HL-60/S4 treated with retinoic acid at 250 ng/mL for 4 days and 3 days (cell line): ENCODE measurements around the gene SPRED3.

Experiments used
- in situ Hi-C: fragments of 300-500 bp; cut with MboI; formaldehyde crosslinking; loops from 2 replicates; pipeline ENCODE4 v1.7.0; 2022; ENCODE audit warnings: low sequenced_read_pairs

The SPRED3 gene

DNA sequence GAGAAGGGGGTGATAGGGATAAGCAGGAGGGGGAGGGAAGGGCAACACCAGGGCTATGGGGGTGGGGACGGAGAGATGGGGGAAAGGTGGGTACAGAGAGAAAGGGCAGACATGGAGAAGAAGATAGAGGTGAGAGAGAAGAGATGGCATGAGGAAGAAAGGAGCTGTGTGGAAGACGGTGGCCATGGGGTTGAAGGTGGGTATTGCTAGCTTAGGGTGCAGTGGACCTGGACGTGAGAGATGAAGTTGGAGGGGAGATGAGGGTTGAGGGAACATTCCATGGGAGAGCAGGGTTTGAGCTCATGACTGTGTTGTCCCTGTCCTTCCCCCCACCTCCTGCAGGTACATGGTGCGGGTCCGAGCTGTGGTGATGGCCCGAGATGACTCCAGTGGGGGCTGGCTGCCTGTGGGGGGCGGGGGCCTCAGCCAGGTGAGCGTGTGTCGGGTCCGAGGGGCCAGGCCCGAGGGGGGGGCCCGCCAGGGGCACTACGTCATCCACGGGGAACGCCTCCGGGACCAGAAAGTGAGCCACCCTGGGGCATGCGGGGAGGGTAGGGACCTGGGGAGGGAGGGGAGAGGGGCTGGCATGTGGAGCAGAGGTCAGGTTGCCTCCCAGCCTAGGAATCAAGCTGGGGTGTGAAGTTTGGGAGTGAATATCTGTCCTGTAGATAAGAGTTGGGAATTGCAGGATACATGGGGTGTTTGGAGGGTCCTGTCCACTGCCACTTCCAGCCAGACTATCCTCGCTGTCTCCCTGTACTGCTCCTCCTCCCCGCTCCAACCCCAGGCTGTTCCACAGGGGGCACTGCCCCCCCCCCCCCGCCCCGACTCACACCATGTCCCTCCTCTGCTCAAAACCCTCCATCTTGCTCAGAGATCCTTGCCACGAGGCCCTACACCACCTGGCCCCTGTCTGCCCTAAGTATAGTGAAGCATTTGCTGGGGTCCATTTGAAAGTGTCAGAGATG, 1.7 kb downstream of the SPRED3 start:
- in situ Hi-C loops: loop anchor here (10.0 kb wide), 1 partner anchor 245 kb away; no protein-coding TSS in a partner anchor

- in situ Hi-C loops: loop anchor here (10.0 kb wide), 1 partner anchor 243 kb away; no protein-coding TSS in a partner anchor
Measured at GRCh38 chr19:38391911-38392464, 3.5 kb downstream of the SPRED3 start.

DNA sequence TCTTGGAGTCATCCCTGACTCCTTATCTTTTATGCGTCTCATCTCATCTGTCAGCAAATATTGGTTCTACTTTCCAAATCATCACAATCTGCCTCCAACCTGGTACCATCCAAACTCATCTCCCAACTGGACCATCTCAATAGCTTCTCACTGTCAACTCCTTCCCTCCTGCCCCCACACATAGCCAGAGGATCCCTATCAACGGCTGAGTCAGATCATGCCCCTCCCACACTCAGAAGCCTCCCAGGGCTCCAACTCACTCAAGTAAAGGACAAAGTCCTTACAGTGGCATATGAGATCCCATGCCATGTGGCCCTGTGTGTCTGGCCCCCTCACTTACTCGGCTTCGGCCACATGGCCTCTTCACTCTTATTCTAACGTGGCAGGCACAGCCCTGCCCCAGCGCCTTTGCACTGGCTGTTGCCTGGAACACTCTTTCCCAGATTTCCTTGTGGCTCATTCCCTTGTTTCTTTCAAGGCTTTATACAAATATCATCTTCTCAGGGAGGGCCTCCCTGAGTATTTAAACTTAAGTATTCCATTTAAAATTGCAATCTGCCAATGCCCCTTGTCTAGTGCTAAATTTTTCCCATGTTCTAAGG, 4.3 kb downstream of the SPRED3 start:
- in situ Hi-C loops: loop anchor here (10.0 kb wide), 1 partner anchor 242 kb away; no protein-coding TSS in a partner anchor

DNA sequence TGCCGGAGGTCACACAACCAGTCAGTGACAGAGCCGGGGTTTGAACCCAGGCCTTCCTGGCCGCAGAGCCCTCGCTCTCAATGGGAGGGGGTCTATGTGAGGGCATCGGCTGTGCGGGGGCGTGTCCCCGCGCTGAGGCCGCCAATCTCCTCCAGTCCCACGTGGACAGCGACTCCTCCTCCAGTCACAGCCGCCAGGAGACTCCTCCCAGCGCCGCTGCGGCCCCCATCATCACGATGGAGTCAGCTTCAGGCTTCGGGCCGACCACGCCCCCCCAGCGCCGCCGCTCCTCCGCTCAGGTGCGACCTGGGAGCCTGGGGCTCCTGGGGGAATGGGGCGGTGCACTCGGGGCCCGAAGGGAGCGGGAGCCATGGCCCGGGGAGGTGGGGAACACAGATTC, 6.0 kb downstream of the SPRED3 start:
- in situ Hi-C loops: loop anchor here (10.0 kb wide), 1 partner anchor 240 kb away; no protein-coding TSS in a partner anchor

GRCh38 chr19:38395381-38396114, 7.1 kb downstream of the SPRED3 start:
- in situ Hi-C loops: loop anchor here (10.0 kb wide), 1 partner anchor 239 kb away; no protein-coding TSS in a partner anchor

- in situ Hi-C loops: loop anchor here (10.0 kb wide), 1 partner anchor 236 kb away; no protein-coding TSS in a partner anchor
Measured at GRCh38 chr19:38399081-38399480, 10.6 kb downstream of the SPRED3 start.

DNA sequence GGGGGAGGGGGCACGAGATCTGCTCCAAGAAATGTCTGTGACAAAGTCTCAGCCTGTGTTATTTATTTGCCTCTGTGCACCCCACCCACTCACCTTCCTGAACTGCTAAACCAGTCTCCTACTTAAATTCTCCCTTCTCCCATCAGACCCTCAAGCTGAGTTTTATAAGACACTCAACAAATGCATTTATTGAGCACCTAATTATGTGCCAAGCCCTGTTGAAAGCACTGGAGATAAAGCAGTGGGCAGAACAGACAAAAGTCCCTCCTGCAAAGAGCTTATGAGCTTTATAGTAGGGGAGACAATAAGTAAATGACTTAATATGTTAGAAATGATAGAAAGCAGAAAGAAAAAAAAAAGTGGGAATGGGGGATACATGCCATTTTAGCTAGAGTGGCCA, 11.0 kb downstream of the SPRED3 start:
- in situ Hi-C loops: loop anchor here (10.0 kb wide), 1 partner anchor 235 kb away; no protein-coding TSS in a partner anchor

DNA sequence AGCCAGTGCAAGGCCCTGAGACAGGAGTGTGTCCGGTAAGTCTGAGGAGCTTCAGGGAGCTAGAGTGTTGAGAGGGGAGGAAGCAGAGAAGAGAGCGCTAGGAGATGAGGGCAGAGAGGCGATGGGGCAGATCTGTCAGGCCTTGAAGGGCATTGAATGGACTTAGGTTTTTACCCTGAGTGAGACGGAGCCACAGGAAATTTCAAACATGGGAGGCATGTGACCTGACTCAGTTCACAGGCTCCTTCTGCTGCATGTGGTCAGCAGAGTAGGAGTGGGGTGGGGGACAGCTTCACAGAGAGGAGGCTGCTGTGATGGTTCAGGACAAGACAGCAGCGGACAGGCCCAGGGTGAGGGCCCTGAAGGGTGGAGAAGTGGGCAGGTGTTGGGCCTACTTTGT, 11.9 kb downstream of the SPRED3 start:
- in situ Hi-C loops: loop anchor here (25.0 kb wide), 1 partner anchor 512 kb away; the partner anchor contains the start of gene CCER2

DNA sequence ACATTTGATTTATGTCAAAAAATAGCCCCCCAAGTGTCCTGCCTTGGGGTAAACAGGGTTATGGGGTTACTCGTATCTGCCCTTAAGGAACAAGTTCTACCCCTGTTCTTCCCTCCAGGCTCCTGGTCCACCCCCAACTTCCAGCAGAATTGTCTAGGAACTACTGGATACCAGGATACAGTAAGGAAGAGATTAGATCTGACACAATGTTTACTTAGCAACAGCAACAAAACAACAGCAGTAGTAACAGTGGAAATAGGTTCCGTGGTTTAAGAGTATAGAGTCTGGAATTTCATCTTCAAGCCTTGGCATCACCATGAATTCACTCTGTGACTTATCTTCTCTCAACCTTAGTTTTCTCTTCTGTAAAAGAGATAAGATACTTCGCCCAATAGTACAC, 12.7 kb downstream of the SPRED3 start:
- in situ Hi-C loops: loop anchor here (25.0 kb wide), 1 partner anchor 511 kb away; the partner anchor contains the start of gene CCER2

DNA sequence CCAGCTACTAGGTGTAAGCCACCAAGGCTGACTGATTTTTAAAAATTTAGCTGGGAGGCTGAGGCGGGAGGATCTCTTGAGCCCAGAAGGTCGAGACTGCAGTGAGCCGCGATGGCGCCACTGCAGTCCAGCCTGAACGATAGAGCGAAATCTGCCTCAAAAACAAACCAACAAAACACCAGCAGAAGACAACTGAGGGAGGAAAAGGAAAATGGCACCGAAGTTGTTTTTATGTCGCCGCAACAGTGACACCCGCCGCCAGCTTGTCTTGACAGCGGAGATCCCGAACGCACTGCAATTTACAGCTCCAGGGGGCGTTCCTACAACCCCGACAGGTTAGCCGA, 14.1 kb downstream of the SPRED3 start:
- in situ Hi-C loops: loop anchor here (25.0 kb wide), 1 partner anchor 510 kb away; the partner anchor contains the start of gene CCER2

GRCh38 chr19:38402967-38403674, 14.6 kb downstream of the SPRED3 start, which contains the start of gene FAM98C:
FAM98C (plus strand) TSS chr19:38403093; CDS start chr19:38403154, 61 bp downstream.
- in situ Hi-C loops: loop anchor here (25.0 kb wide), 1 partner anchor 509 kb away; the partner anchor contains the start of gene CCER2

GRCh38 chr19:38404858-38405257, 16.4 kb downstream of the SPRED3 start:
- in situ Hi-C loops: loop anchor here (25.0 kb wide), 1 partner anchor 507 kb away; the partner anchor contains the start of gene CCER2

- in situ Hi-C loops: loop anchor here (25.0 kb wide), 1 partner anchor 507 kb away; the partner anchor contains the start of gene CCER2
Measured at GRCh38 chr19:38405276-38405675, 16.8 kb downstream of the SPRED3 start.

- in situ Hi-C loops: loop anchor here (25.0 kb wide), 1 partner anchor 503 kb away; the partner anchor contains the start of gene CCER2
Measured at GRCh38 chr19:38409631-38410133, 21.2 kb downstream of the SPRED3 start.

- in situ Hi-C loops: loop anchor here (25.0 kb wide), 1 partner anchor 502 kb away; the partner anchor contains the start of gene CCER2
Measured at GRCh38 chr19:38410407-38410806, 21.9 kb downstream of the SPRED3 start.

GRCh38 chr19:38411041-38411712, 22.7 kb downstream of the SPRED3 start:
- in situ Hi-C loops: loop anchor here (25.0 kb wide), 1 partner anchor 501 kb away; the partner anchor contains the start of gene CCER2

- in situ Hi-C loops: loop anchor here (25.0 kb wide), 1 partner anchor 500 kb away; the partner anchor contains the start of gene CCER2
Measured at GRCh38 chr19:38411898-38412297, 23.4 kb downstream of the SPRED3 start.

GRCh38 chr19:38412491-38412890, 24.0 kb downstream of the SPRED3 start:
- in situ Hi-C loops: loop anchor here (25.0 kb wide), 1 partner anchor 500 kb away; the partner anchor contains the start of gene CCER2
